Suprapubic skin (tissue), 4 donors: Measurements from ENCODE around the gene CLASRP. TPM values are rescaled to one million over a fixed set of nuclear protein-coding genes. Genes with fewer than 3 reads are reported as not detected.

Source experiments
- DNase-seq, 2 donors: peaks; one replicate each; pipeline ENCODE4 v3.0.0-alpha.2; 2019; ENCODE audit warnings: low spot score in 2 of 2
- H3K27ac ChIP-seq: fragments of 200-600 bp; sonication (generic); one replicate; pipeline ENCODE4 v1.5.1; 2019
- H3K27me3 ChIP-seq: fragments of 200-600 bp; sonication (generic); one replicate; pipeline ENCODE4 v1.5.1; 2019
- H3K36me3 ChIP-seq: fragments of 200-600 bp; sonication (generic); one replicate; pipeline ENCODE4 v1.5.1; 2019
- H3K4me1 ChIP-seq: fragments of 200-600 bp; sonication (generic); one replicate; pipeline ENCODE4 v1.5.1; 2019
- H3K4me3 ChIP-seq: fragments of 200-600 bp; sonication (generic); one replicate; pipeline ENCODE4 v1.5.1; 2019; ENCODE audit warnings: mild to moderate bottlenecking
- H3K9me3 ChIP-seq: fragments of 200-600 bp; sonication (generic); one replicate; pipeline ENCODE4 v1.5.1; 2019
- CTCF ChIP-seq, 2 donors: fragments of 200-600 bp in 1 of 2; fragments of 450-650 bp in 1 of 2; sonication (generic) in 1 of 2; IDR thresholded peaks; one replicate each; pipeline ENCODE4 v1.5.1; 2016 to 2019; ENCODE audit warnings: antibody characterized with exemption in 2 of 2, mild to moderate bottlenecking in 1 of 2, moderate library complexity in 1 of 2
- EP300 ChIP-seq: sonication (generic); formaldehyde crosslinking; IDR thresholded peaks from one replicate; pipeline ENCODE4 v1.6.1; 2017; ENCODE audit warnings: antibody characterized with exemption
- POLR2A ChIP-seq, 2 donors: fragments of 450-650 bp; IDR thresholded peaks; one replicate each; pipeline ENCODE4 v1.6.1; 2017; ENCODE audit warnings: antibody characterized with exemption in 2 of 2, mild to moderate bottlenecking in 2 of 2, moderate library complexity in 2 of 2
- POLR2AphosphoS5 ChIP-seq, 3 donors: sonication (generic); formaldehyde crosslinking; IDR thresholded peaks; one replicate each; pipeline ENCODE4 v1.6.1; 2017; ENCODE audit warnings: antibody characterized with exemption in 3 of 3
- WGBS: methylation state at CpG from one replicate; pipeline ENCODE4 v1.1.5; 2018; 5-methylcytosine and 5-hydroxymethylcytosine counted together
- total RNA-seq, 4 donors: library from RNA; depleted of rRNA; stranded (reverse); fragments of >200 nt; gene quantifications; one replicate each; pipeline ENCODE4 v1.1.0, GENCODE V29; 2016

The CLASRP gene
- total RNA-seq, 4 donors from 2014 or later, result 55.3 to 135 (median 84.3) TPM

- no peaks in the 10 kb centered on the region for H3K4me1 ChIP-seq
- no peak overlapping the region for H3K4me3 ChIP-seq
- H3K36me3 ChIP-seq, result peaks cover 44% of the 10 kb centered on the region
- H3K27ac ChIP-seq, result no peak overlapping the region
- H3K9me3 ChIP-seq, result no peaks in the 10 kb centered on the region
- WGBS, result 94% methylated on average over 9 of the region's 9 CpGs
- no peaks in the 10 kb centered on the region for H3K27me3 ChIP-seq
- TF ChIP-seq POLR2A (IDR thresholded peaks at IDR 0.05) (no peak), CTCF (IDR thresholded peaks at IDR 0.05) (no peak), POLR2AphosphoS5 (IDR thresholded peaks at IDR 0.05) (no peak)
- DNase-seq, result no peak
Measured at GRCh38 chr19:45025264-45025663, 13.6 kb upstream of the CLASRP start.

GRCh38 chr19:45027371-45027770, 11.5 kb upstream of the CLASRP start:
- TF ChIP-seq POLR2A (IDR thresholded peaks at IDR 0.05) (no peak), POLR2AphosphoS5 (IDR thresholded peaks at IDR 0.05) (no peak), CTCF (IDR thresholded peaks at IDR 0.05) (no peak), EP300 (no peak)
- no peak for DNase-seq
- no peak overlapping the region for H3K4me3 ChIP-seq
- H3K27ac ChIP-seq, result no peak overlapping the region
- 94% methylated on average over 2 of the region's 2 CpGs for WGBS
- no peaks in the 10 kb centered on the region for H3K27me3 ChIP-seq
- H3K36me3 ChIP-seq, result peaks cover 52% of the 10 kb centered on the region
- H3K9me3 ChIP-seq, result no peaks in the 10 kb centered on the region
- H3K4me1 ChIP-seq, result no peaks in the 10 kb centered on the region

GRCh38 chr19:45030825-45031224, 8.0 kb upstream of the CLASRP start:
- no peaks in the 10 kb centered on the region for H3K27me3 ChIP-seq
- TF ChIP-seq CTCF (IDR thresholded peaks at IDR 0.05), result no peak
- TF ChIP-seq POLR2AphosphoS5 (IDR thresholded peaks at IDR 0.05), result no peak
- 97% methylated on average over 6 of the region's 6 CpGs for WGBS
- no peak overlapping the region for H3K4me3 ChIP-seq
- H3K4me1 ChIP-seq, result no peaks in the 10 kb centered on the region
- DNase-seq, result no peak
- no peaks in the 10 kb centered on the region for H3K9me3 ChIP-seq
- peaks cover 74% of the 10 kb centered on the region for H3K36me3 ChIP-seq
- no peak overlapping the region for H3K27ac ChIP-seq

GRCh38 chr19:45032421-45032820, 6.4 kb upstream of the CLASRP start:
- TF ChIP-seq POLR2A (IDR thresholded peaks at IDR 0.05), result no peak
- peaks cover 71% of the 10 kb centered on the region for H3K36me3 ChIP-seq

GRCh38 chr19:45035755-45036154, 3.1 kb upstream of the CLASRP start:
- Histone ChIP-seq H3K9me3 (no peaks in the 10 kb centered on the region), H3K4me3 (no peak overlapping the region), H3K27ac (no peak overlapping the region), H3K36me3 (peaks cover 48% of the 10 kb centered on the region), H3K4me1 (peaks cover 23% of the 10 kb centered on the region), H3K27me3 (no peaks in the 10 kb centered on the region)
- 95% methylated on average over 6 of the region's 6 CpGs for WGBS
- TF ChIP-seq POLR2A (IDR thresholded peaks at IDR 0.05) (no peak), EP300 (no peak), POLR2AphosphoS5 (IDR thresholded peaks at IDR 0.05) (no peak), CTCF (IDR thresholded peaks at IDR 0.05) (no peak)
- no peak for DNase-seq

More at GRCh38 chr19:45032421-45032820, 6.4 kb upstream of the CLASRP start:
- WGBS, result 80% methylated on average over 11 of the region's 18 CpGs
- no peak overlapping the region for H3K4me3 ChIP-seq
- no peaks in the 10 kb centered on the region for H3K9me3 ChIP-seq
- H3K27me3 ChIP-seq, result no peaks in the 10 kb centered on the region
- H3K27ac ChIP-seq, result no peak overlapping the region
- DNase-seq, result no peak
- H3K4me1 ChIP-seq, result no peaks in the 10 kb centered on the region
